Mesenchymal stem cell (in vitro differentiated cells and primary cell): Measurements from ENCODE around the gene AIFM3.

Experiments
- DNase-seq: peaks from one replicate; pipeline ENCODE4 v3.0.0-alpha.2; 2013
- H2AFZ ChIP-seq: one replicate; pipeline ENCODE4 v1.6.1; 2013; ENCODE audit warnings: low read depth, mild to moderate bottlenecking, control low read depth, inconsistent platforms, low read length, moderate library complexity
- H2AK5ac ChIP-seq: 2 replicates; pipeline ENCODE4 v1.6.1; 2013; ENCODE audit warnings: low read length, moderate library complexity, mild to moderate bottlenecking, inconsistent platforms; ENCODE audit not compliant: severe bottlenecking
- H2BK120ac ChIP-seq: one replicate; pipeline ENCODE4 v1.6.1; 2013; ENCODE audit warnings: low read depth, mild to moderate bottlenecking, inconsistent platforms, low read length, moderate library complexity
- H2BK12ac ChIP-seq, 2 experiments: one replicate each; pipeline ENCODE4 v1.6.1; 2013; ENCODE audit warnings: inconsistent platforms in 2 of 2, low read length in 2 of 2, mild to moderate bottlenecking in 2 of 2, moderate library complexity in 2 of 2, control low read depth in 1 of 2
- H2BK15ac ChIP-seq: one replicate; pipeline ENCODE4 v1.6.1; 2013; ENCODE audit warnings: mild to moderate bottlenecking, low read depth, inconsistent platforms; ENCODE audit not compliant: poor library complexity, severe bottlenecking
- H2BK5ac ChIP-seq: 2 replicates; pipeline ENCODE4 v1.6.1; 2013; ENCODE audit warnings: low read depth, mild to moderate bottlenecking, low read length, control low read depth, inconsistent platforms; ENCODE audit not compliant: poor library complexity, severe bottlenecking
- H3K14ac ChIP-seq, 2 experiments: one replicate each; pipeline ENCODE4 v1.6.1; 2013; ENCODE audit warnings: inconsistent platforms in 2 of 2, low read length in 2 of 2, control low read depth in 1 of 2, mild to moderate bottlenecking in 1 of 2, moderate library complexity in 1 of 2
- H3K18ac ChIP-seq, 2 experiments: one replicate each; pipeline ENCODE4 v1.6.1; 2013; ENCODE audit warnings: inconsistent platforms in 2 of 2, low read length in 2 of 2, control low read depth in 1 of 2, low read depth in 1 of 2, mild to moderate bottlenecking in 1 of 2
- H3K23ac ChIP-seq, 2 experiments: one replicate each; pipeline ENCODE4 v1.6.1; 2013; ENCODE audit warnings: inconsistent platforms in 2 of 2, low read length in 2 of 2, mild to moderate bottlenecking in 2 of 2, moderate library complexity in 2 of 2, control low read depth in 1 of 2
- H3K27ac ChIP-seq: 2 replicates; pipeline ENCODE4 v1.5.1; 2013; ENCODE audit warnings: mild to moderate bottlenecking, moderate library complexity, low read length, control low read depth, inconsistent platforms; ENCODE audit not compliant: poor library complexity, severe bottlenecking
- H3K27me3 ChIP-seq, 2 experiments: 2 replicates each; pipeline versions ENCODE4 v1.6.1 to v1.7.0; 2013; ENCODE audit warnings: low read length in 2 of 2, mild to moderate bottlenecking in 2 of 2, moderate library complexity in 2 of 2, control low read depth in 1 of 2, inconsistent platforms in 1 of 2; ENCODE audit not compliant: control insufficient read depth in 1 of 2, insufficient read depth in 1 of 2
- H3K36me3 ChIP-seq, 2 experiments: 2 replicates each; pipeline versions ENCODE4 v1.6.1 to v1.7.0; 2013; ENCODE audit warnings: low read length in 2 of 2, control low read depth in 1 of 2, inconsistent platforms in 1 of 2, low read depth in 1 of 2, mild to moderate bottlenecking in 1 of 2; ENCODE audit not compliant: insufficient read depth in 2 of 2, control insufficient read depth in 1 of 2
- H3K4ac ChIP-seq, 2 experiments: one replicate each; pipeline ENCODE4 v1.6.1; 2013; ENCODE audit warnings: inconsistent platforms in 2 of 2, low read length in 2 of 2, mild to moderate bottlenecking in 2 of 2, moderate library complexity in 2 of 2, control low read depth in 1 of 2, low read depth in 1 of 2
- H3K4me1 ChIP-seq: 2 replicates; pipeline ENCODE4 v1.6.1; 2013; ENCODE audit warnings: low read depth, low read length, control low read depth; ENCODE audit not compliant: control insufficient read depth, insufficient read depth
- H3K4me2 ChIP-seq: 2 replicates; pipeline ENCODE4 v1.6.1; 2013; ENCODE audit warnings: low read length, mild to moderate bottlenecking, inconsistent platforms; ENCODE audit not compliant: poor library complexity, severe bottlenecking
- H3K4me3 ChIP-seq, 2 experiments: 2 replicates each; pipeline versions ENCODE4 v1.5.1 to v1.7.0; 2013; ENCODE audit warnings: low read length in 2 of 2, mild to moderate bottlenecking in 2 of 2, control low read depth in 1 of 2, low read depth in 1 of 2; ENCODE audit not compliant: insufficient read depth in 1 of 2
- H3K79me1 ChIP-seq: replicated peaks from 2 replicates; pipeline ENCODE4 v1.6.1; 2013; ENCODE audit warnings: mild to moderate bottlenecking, control low read depth, low read length, inconsistent platforms; ENCODE audit not compliant: poor library complexity, severe bottlenecking
- H3K9ac ChIP-seq: 2 replicates; pipeline ENCODE4 v1.7.0; 2013; ENCODE audit warnings: mild to moderate bottlenecking, low read length, moderate library complexity
- H3K9me3 ChIP-seq: 2 replicates; pipeline ENCODE4 v1.7.0; 2013; ENCODE audit warnings: mild to moderate bottlenecking, low read length; ENCODE audit not compliant: control insufficient read depth
- H4K8ac ChIP-seq: one replicate; pipeline ENCODE4 v1.6.1; 2013; ENCODE audit warnings: inconsistent platforms, mild to moderate bottlenecking, low read length, moderate library complexity
- H4K91ac ChIP-seq: one replicate; pipeline ENCODE4 v1.6.1; 2013; ENCODE audit warnings: mild to moderate bottlenecking, low read length, inconsistent platforms
- WGBS: methylation state at CpG from one replicate; pipeline ENCODE4 v1.1.7; 2013; ENCODE audit warnings: mixed read lengths; 5-methylcytosine and 5-hydroxymethylcytosine counted together

Gene AIFM3

GRCh38 chr22:20981787-20982562 is 14.9 kb downstream of the AIFM3 start, which contains the start of gene LZTR1:
Gene LZTR1 (plus strand): TSS chr22:20982297. CDS start chr22:20982372, 75 bp downstream.
- Histone ChIP-seq H3K9ac (peak within 1 kb of the TSS; percentile 98), H4K91ac (peak within 1 kb of the TSS; percentile 87), H3K36me3 (peaks cover 23 to 27% of the 10 kb centered on the region in 2 experiments), H3K4me3 (peak within 1 kb of the TSS; percentile 90 to 94), H3K9me3 (peaks cover 9% of the 10 kb centered on the region), H2BK12ac (peak within 1 kb of the TSS in 1 of 2 experiments; percentile 65), H2AFZ (peak within 1 kb of the TSS; percentile 92), H2BK120ac (peak within 1 kb of the TSS; percentile 9), H3K4me1 (peaks cover 20% of the 10 kb centered on the region), H2BK5ac (peak within 1 kb of the TSS; percentile 9), H3K14ac (peak within 1 kb of the TSS in 1 of 2 experiments; percentile 99), H3K79me1 (peaks cover 34% of the 10 kb centered on the region), H3K4me2 (peak within 1 kb of the TSS; percentile 89), H3K27me3 (peaks cover 0 to 3% of the 10 kb centered on the region in 2 experiments), H4K8ac (peak within 1 kb of the TSS; percentile 83), H3K27ac (peak within 1 kb of the TSS; percentile 88), H3K18ac (peak within 1 kb of the TSS; percentile 91 to 99), H3K4ac (peak within 1 kb of the TSS; percentile 96 to 97), H2BK15ac (peak within 1 kb of the TSS; percentile 60), H3K23ac (peak within 1 kb of the TSS in 1 of 2 experiments; percentile 94), H2AK5ac (peak within 1 kb of the TSS; percentile 84)
- WGBS, result 1% methylated on average over 79 of the region's 87 CpGs
- DNase-seq, result peak; percentile 87

GRCh38 chr22:20982563-20982882 is 15.5 kb downstream of the AIFM3 start:
- H3K4ac ChIP-seq, result peak overlapping the region; percentile 39 to 94
- 3% methylated on average over 12 of the region's 12 CpGs for WGBS
- no peak overlapping the region for H2AK5ac ChIP-seq
- peaks cover 34% of the 10 kb centered on the region for H3K79me1 ChIP-seq
- peak overlapping the region; percentile 98 for H3K9ac ChIP-seq
- peak overlapping the region; percentile 80 for H4K8ac ChIP-seq
- H3K36me3 ChIP-seq, result peaks cover 26 to 31% of the 10 kb centered on the region in 2 experiments
- H3K27ac ChIP-seq, result no peak overlapping the region
- no peak overlapping the region for H2BK12ac ChIP-seq
- peak overlapping the region; percentile 89 for H3K4me2 ChIP-seq
- H2BK5ac ChIP-seq, result no peak overlapping the region
- peak overlapping the region; percentile 56 to 98 for H3K18ac ChIP-seq
- peak overlapping the region; percentile 91 for H2AFZ ChIP-seq
- peak overlapping the region; percentile 55 for H4K91ac ChIP-seq
- H2BK120ac ChIP-seq, result no peak overlapping the region
- no peak for DNase-seq
- peaks cover 9% of the 10 kb centered on the region for H3K9me3 ChIP-seq
- peak overlapping the region in 1 of 2 experiments; percentile 94 for H3K23ac ChIP-seq
- H2BK15ac ChIP-seq, result no peak overlapping the region
- peaks cover 0 to 3% of the 10 kb centered on the region in 2 experiments for H3K27me3 ChIP-seq
- peak overlapping the region; percentile 90 to 94 for H3K4me3 ChIP-seq
- peaks cover 20% of the 10 kb centered on the region for H3K4me1 ChIP-seq
- H3K14ac ChIP-seq, result peak overlapping the region in 1 of 2 experiments; percentile 99

- DNase-seq, result peak; percentile 52
- Histone ChIP-seq H3K4me2 (peak overlapping the region; percentile 89), H3K14ac (peak overlapping the region in 1 of 2 experiments; percentile 44), H3K36me3 (peaks cover 30 to 38% of the 10 kb centered on the region in 2 experiments), H2BK120ac (peak overlapping the region; percentile 9), H3K18ac (peak overlapping the region in 1 of 2 experiments; percentile 18), H3K23ac (no peak overlapping the region), H3K9me3 (peaks cover 7% of the 10 kb centered on the region), H2BK15ac (no peak overlapping the region), H3K79me1 (peaks cover 37% of the 10 kb centered on the region), H4K8ac (peak overlapping the region; percentile 7), H3K9ac (peak overlapping the region; percentile 98), H3K4ac (peak overlapping the region in 1 of 2 experiments; percentile 94), H4K91ac (no peak overlapping the region), H2AK5ac (no peak overlapping the region), H3K4me3 (peak overlapping the region; percentile 90 to 94), H2BK12ac (peak overlapping the region in 1 of 2 experiments; percentile 65), H2BK5ac (no peak overlapping the region), H3K27ac (no peak overlapping the region), H3K4me1 (peaks cover 20% of the 10 kb centered on the region), H2AFZ (peak overlapping the region; percentile 91), H3K27me3 (peaks cover 0 to 3% of the 10 kb centered on the region in 2 experiments)
- WGBS, result 84% methylated on average over 5 of the region's 5 CpGs
Observed at GRCh38 chr22:20983081-20983771, 16.2 kb downstream of the AIFM3 start.

GRCh38 chr22:20985720-20986119 is 18.7 kb downstream of the AIFM3 start:
- WGBS, result 99% methylated on average over 7 of the region's 7 CpGs
- Histone ChIP-seq H3K27me3 (no peaks in the 10 kb centered on the region), H3K4ac (no peak overlapping the region), H3K9ac (no peak overlapping the region), H2BK15ac (no peak overlapping the region), H3K9me3 (no peaks in the 10 kb centered on the region), H3K18ac (no peak overlapping the region), H3K27ac (no peak overlapping the region), H3K4me1 (peaks cover 27% of the 10 kb centered on the region), H3K4me2 (no peak overlapping the region), H3K14ac (no peak overlapping the region), H3K79me1 (peaks cover 46% of the 10 kb centered on the region), H3K23ac (no peak overlapping the region), H4K8ac (no peak overlapping the region), H2BK5ac (no peak overlapping the region), H2AFZ (no peak overlapping the region), H3K4me3 (no peak overlapping the region), H2BK12ac (no peak overlapping the region), H4K91ac (no peak overlapping the region), H3K36me3 (peaks cover 52% of the 10 kb centered on the region in 2 experiments), H2AK5ac (no peak overlapping the region), H2BK120ac (no peak overlapping the region)
- DNase-seq, result no peak
